GM18505 (cell line): Measurements from ENCODE around the gene SRSF2.
A peak's percentile ranks its signal among the peaks of the same experiment; 100 is the strongest.
"Not testable (repeated sequence)": the region's sequence is repeated elsewhere in the genome, so short reads cannot be mapped to it uniquely, and the experiment has no call there.

Experiments used
- ATAC-seq: cut with Tn5 transposase; IDR thresholded peaks from one replicate; pipeline ENCODE4 v1.9.1; 2021; ENCODE audit not compliant: unreplicated experiment
- POLR2A ChIP-seq: IDR thresholded peaks from 4 replicates; pipeline ENCODE4 v1.6.1; 2011; ENCODE audit warnings: borderline replicate concordance; ENCODE audit not compliant: insufficient read depth, insufficient read length; ENCODE audit errors: extremely low read depth

SRSF2 gene

DNA sequence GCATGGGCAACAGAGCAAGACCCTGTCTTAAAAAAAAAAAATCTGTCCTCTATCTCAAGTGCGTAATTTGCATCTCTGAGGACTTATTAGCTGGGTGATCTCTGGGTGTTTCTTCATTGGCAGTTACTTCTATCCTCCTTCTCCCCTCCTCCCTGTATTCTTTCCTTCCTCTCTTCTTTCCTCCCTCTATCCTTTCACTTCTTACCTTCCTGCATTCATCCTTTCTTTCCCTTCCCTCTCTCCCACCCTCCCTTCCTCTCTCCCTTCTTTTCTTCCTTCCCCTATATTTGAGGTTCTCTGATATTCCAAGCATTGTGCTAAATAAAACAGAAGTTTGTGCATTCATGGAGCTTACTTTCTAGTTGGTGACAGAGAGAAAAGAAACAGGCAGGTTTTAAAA lies 11.5 kb upstream of the SRSF2 start:
- ATAC-seq: no peak
- TF ChIP-seq POLR2A: no peak

DNA sequence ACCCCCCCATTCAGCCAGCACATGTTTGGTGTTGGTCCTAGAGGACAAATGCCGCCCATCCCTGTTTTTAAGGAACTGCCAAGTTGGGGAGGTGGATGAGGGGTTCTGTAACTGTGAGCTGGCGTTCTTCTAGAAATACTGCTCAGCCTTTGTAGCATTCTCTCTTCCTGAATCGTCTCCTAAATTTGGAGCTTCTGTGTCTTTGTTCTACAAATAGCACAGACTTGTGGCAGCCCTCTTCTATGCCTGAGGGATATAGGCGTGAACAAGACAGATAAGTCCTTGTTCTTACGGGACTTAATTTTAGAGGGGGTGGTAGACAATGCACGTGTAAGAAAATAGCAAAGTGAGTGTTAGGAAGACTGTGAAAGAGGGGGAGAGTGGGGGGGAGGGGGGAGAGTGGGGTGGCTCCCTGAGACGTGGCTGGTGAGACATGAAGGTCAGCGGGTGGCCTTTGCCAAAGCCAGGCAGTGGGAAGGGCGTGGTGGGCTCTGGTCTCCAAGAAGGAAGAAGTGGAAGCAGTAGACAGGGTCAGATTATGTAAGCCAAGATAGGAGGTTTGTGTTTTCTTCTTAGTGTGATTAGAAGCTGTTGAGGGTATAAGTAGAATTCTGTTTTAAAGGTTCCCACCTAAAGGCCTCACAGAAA lies 10.7 kb upstream of the SRSF2 start:
- TF ChIP-seq POLR2A: no peak
- ATAC-seq: no peak

- ATAC-seq: not testable (repeated sequence)
Measured at GRCh38 chr17:76745785-76746184, 8.7 kb upstream of the SRSF2 start.

DNA sequence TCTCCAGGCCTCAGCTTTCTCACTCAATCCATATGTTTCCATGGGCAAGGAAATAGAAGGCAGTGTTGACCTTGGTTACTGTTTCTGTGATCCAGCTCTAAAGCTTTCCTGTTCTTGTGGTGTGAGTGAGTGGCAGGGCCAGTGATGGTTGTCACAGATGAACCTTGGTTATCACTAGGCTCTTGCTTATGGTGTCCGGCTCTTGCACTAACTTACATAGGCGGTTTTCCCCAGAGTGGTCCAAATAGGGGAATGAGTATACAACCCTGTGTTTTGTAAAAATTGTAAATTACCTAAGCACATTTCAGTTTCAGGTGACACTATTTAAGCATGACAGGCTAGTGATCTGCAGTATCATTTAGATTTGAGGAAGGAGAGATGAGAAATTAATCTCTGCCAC lies 7.6 kb upstream of the SRSF2 start:
- TF ChIP-seq POLR2A: no peak
- no peak for ATAC-seq

DNA sequence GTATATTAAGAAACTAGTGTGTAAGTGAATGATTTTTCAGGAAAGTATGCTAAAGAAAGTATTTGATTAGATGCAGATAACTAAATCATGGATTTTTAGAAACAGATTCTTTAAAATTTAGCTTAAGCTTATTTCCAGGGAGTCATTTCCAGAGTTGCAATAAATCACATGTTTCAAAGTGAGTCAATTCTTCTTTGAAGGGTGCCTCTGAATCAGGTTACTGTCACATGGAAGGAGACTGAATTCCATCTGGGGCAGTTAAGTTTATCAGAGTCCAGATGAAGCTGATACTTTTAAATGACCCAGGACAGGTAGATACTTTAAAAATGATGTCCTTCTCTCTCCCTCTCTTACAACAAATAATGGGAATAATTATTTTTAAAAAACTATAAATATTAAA lies 5.8 kb upstream of the SRSF2 start:
- ATAC-seq: no peak
- TF ChIP-seq POLR2A: no peak

- no peak for TF ChIP-seq POLR2A
- no peak for ATAC-seq
Measured at GRCh38 chr17:76740329-76741118, 3.4 kb upstream of the SRSF2 start.

- ATAC-seq: not testable (repeated sequence)
Measured at GRCh38 chr17:76739568-76740115, 2.5 kb upstream of the SRSF2 start.

DNA sequence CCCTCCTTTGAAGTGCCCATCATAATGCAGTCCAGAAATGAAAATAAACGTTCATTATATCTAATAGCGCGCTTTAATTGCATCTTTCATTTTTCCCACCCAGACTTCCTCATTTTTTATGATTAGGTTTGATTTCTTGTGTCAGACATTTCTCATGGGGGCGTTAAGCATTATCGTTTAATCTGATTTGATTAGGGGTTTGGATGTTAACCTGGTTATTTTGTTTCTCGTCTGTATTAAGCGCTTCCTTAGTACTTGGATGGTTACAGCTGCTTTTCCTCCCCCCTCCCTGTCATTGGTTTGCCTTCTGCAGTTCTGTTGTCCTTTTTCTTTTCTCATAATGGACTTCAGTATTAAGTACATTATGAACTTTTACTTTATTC lies 1.3 kb upstream of the SRSF2 start:
- no peak for TF ChIP-seq POLR2A
- ATAC-seq: no peak

DNA sequence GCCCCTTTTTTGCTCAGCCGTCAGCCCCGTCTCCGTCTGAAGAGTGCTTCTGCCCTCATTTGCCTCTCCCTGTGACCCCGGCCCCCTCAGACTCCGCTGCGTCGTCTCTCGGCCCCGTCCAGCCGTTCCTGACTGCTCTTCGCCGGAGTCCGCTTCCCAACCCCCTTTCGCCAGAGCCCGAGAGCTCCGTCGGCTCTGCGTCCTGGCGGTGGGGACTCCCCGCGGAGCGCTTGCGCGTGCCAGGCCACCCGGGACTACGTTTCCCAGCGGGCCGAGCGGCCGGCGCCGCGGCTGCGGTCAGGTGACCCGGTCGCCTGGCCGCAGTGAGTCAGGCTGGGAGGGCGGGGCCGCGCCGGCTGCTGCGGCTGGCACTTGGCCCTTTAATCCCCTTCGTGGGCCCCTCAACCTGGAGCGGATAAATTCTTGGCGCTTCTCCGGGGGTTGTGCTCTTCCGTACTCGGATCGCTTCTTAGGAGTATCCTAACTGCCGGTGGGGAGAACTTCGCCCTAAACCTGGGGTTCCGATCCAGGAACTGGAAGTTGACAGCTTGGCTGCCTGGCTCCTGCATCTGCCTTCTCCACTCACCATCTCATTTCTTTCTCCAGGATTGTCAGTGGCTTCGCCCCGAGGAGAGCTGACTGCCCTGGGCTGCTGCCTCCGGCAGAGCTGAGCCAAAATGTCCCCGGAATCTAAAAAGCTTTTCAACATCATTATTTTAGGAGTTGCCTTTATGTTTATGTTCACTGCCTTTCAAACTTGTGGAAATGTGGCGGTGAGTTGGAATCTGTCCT lies 741 bp upstream of the SRSF2 start, which contains the start of gene MFSD11:
Gene MFSD11, plus strand, starts transcription at position 444 of the 792 bp plus-strand sequence. Its CDS starts 234 bp downstream, at position 678.
- ATAC-seq: peak; percentile 50

GRCh38 chr17:76736349-76737081 lies 616 bp downstream of the SRSF2 start:
- TF ChIP-seq POLR2A: peak; percentile 19
- peak; percentile 19 for ATAC-seq

More for the DNA sequence above, 741 bp upstream of the SRSF2 start, which contains the start of gene MFSD11:
- TF ChIP-seq POLR2A: no peak

DNA sequence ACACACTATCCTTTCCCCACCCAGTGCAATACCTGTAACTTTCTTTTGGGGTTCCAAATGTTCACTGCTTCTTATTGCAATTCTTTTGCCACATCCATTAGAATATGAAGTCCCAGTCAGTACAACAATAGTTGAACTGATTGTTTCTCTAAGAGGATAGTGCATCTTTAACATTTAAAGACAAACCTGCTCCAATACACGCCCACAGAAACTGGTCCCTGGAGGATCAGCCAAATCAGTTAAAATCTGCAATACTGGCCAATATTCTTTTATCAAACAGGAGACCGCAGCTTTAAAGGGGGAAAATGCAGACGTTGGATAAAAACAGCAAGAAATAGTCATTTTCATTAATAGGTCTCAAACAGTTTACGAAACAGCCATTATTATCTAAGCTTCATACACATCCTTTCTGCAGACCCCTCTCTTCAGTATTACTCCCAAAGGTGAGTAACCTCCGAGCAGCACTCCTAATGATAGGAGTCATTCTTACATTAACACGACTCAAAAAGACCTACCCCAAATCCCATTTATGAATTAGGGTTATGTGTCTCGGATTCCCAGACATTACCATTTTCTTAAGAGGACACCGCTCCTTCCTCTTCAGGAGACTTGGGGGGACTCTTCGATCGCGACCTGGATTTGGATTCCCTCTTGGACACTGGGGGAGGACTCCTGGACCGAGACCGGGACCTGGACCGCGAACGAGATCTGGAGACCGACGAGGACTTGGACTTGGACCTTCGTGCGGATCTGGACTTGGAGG lies 1.4 kb downstream of the SRSF2 start:
- no peak for ATAC-seq
- no peak for TF ChIP-seq POLR2A

GRCh38 chr17:76735006-76735405 lies 2.1 kb downstream of the SRSF2 start:
- ATAC-seq: no peak
- no peak for TF ChIP-seq POLR2A
